Mesenchymal stem cell (in vitro differentiated cells and primary cell): Measurements from ENCODE around the gene TARBP1.

ENCODE experiments used
- DNase-seq: peaks from one replicate; pipeline ENCODE4 v3.0.0-alpha.2; 2013
- H2AFZ ChIP-seq: one replicate; pipeline ENCODE4 v1.6.1; 2013; ENCODE audit warnings: low read depth, mild to moderate bottlenecking, control low read depth, inconsistent platforms, low read length, moderate library complexity
- H2AK5ac ChIP-seq: 2 replicates; pipeline ENCODE4 v1.6.1; 2013; ENCODE audit warnings: low read length, moderate library complexity, mild to moderate bottlenecking, inconsistent platforms; ENCODE audit not compliant: severe bottlenecking
- H2BK120ac ChIP-seq: one replicate; pipeline ENCODE4 v1.6.1; 2013; ENCODE audit warnings: low read depth, mild to moderate bottlenecking, inconsistent platforms, low read length, moderate library complexity
- H2BK12ac ChIP-seq, 2 experiments: one replicate each; pipeline ENCODE4 v1.6.1; 2013; ENCODE audit warnings: inconsistent platforms in 2 of 2, low read length in 2 of 2, mild to moderate bottlenecking in 2 of 2, moderate library complexity in 2 of 2, control low read depth in 1 of 2
- H2BK15ac ChIP-seq: one replicate; pipeline ENCODE4 v1.6.1; 2013; ENCODE audit warnings: mild to moderate bottlenecking, low read depth, inconsistent platforms; ENCODE audit not compliant: poor library complexity, severe bottlenecking
- H2BK5ac ChIP-seq: 2 replicates; pipeline ENCODE4 v1.6.1; 2013; ENCODE audit warnings: low read depth, mild to moderate bottlenecking, low read length, control low read depth, inconsistent platforms; ENCODE audit not compliant: poor library complexity, severe bottlenecking
- H3K14ac ChIP-seq, 2 experiments: one replicate each; pipeline ENCODE4 v1.6.1; 2013; ENCODE audit warnings: inconsistent platforms in 2 of 2, low read length in 2 of 2, control low read depth in 1 of 2, mild to moderate bottlenecking in 1 of 2, moderate library complexity in 1 of 2
- H3K18ac ChIP-seq, 2 experiments: one replicate each; pipeline ENCODE4 v1.6.1; 2013; ENCODE audit warnings: inconsistent platforms in 2 of 2, low read length in 2 of 2, control low read depth in 1 of 2, low read depth in 1 of 2, mild to moderate bottlenecking in 1 of 2
- H3K23ac ChIP-seq, 2 experiments: one replicate each; pipeline ENCODE4 v1.6.1; 2013; ENCODE audit warnings: inconsistent platforms in 2 of 2, low read length in 2 of 2, mild to moderate bottlenecking in 2 of 2, moderate library complexity in 2 of 2, control low read depth in 1 of 2
- H3K27ac ChIP-seq: 2 replicates; pipeline ENCODE4 v1.5.1; 2013; ENCODE audit warnings: mild to moderate bottlenecking, moderate library complexity, low read length, control low read depth, inconsistent platforms; ENCODE audit not compliant: poor library complexity, severe bottlenecking
- H3K27me3 ChIP-seq, 2 experiments: 2 replicates each; pipeline versions ENCODE4 v1.6.1 to v1.7.0; 2013; ENCODE audit warnings: low read length in 2 of 2, mild to moderate bottlenecking in 2 of 2, moderate library complexity in 2 of 2, control low read depth in 1 of 2, inconsistent platforms in 1 of 2; ENCODE audit not compliant: control insufficient read depth in 1 of 2, insufficient read depth in 1 of 2
- H3K36me3 ChIP-seq, 2 experiments: 2 replicates each; pipeline versions ENCODE4 v1.6.1 to v1.7.0; 2013; ENCODE audit warnings: low read length in 2 of 2, control low read depth in 1 of 2, inconsistent platforms in 1 of 2, low read depth in 1 of 2, mild to moderate bottlenecking in 1 of 2; ENCODE audit not compliant: insufficient read depth in 2 of 2, control insufficient read depth in 1 of 2
- H3K4ac ChIP-seq, 2 experiments: one replicate each; pipeline ENCODE4 v1.6.1; 2013; ENCODE audit warnings: inconsistent platforms in 2 of 2, low read length in 2 of 2, mild to moderate bottlenecking in 2 of 2, moderate library complexity in 2 of 2, control low read depth in 1 of 2, low read depth in 1 of 2
- H3K4me1 ChIP-seq: 2 replicates; pipeline ENCODE4 v1.6.1; 2013; ENCODE audit warnings: low read depth, low read length, control low read depth; ENCODE audit not compliant: control insufficient read depth, insufficient read depth
- H3K4me2 ChIP-seq: 2 replicates; pipeline ENCODE4 v1.6.1; 2013; ENCODE audit warnings: low read length, mild to moderate bottlenecking, inconsistent platforms; ENCODE audit not compliant: poor library complexity, severe bottlenecking
- H3K4me3 ChIP-seq, 2 experiments: 2 replicates each; pipeline versions ENCODE4 v1.5.1 to v1.7.0; 2013; ENCODE audit warnings: low read length in 2 of 2, mild to moderate bottlenecking in 2 of 2, control low read depth in 1 of 2, low read depth in 1 of 2; ENCODE audit not compliant: insufficient read depth in 1 of 2
- H3K79me1 ChIP-seq: replicated peaks from 2 replicates; pipeline ENCODE4 v1.6.1; 2013; ENCODE audit warnings: mild to moderate bottlenecking, control low read depth, low read length, inconsistent platforms; ENCODE audit not compliant: poor library complexity, severe bottlenecking
- H3K9ac ChIP-seq: 2 replicates; pipeline ENCODE4 v1.7.0; 2013; ENCODE audit warnings: mild to moderate bottlenecking, low read length, moderate library complexity
- H3K9me3 ChIP-seq: 2 replicates; pipeline ENCODE4 v1.7.0; 2013; ENCODE audit warnings: mild to moderate bottlenecking, low read length; ENCODE audit not compliant: control insufficient read depth
- H4K8ac ChIP-seq: one replicate; pipeline ENCODE4 v1.6.1; 2013; ENCODE audit warnings: inconsistent platforms, mild to moderate bottlenecking, low read length, moderate library complexity
- H4K91ac ChIP-seq: one replicate; pipeline ENCODE4 v1.6.1; 2013; ENCODE audit warnings: mild to moderate bottlenecking, low read length, inconsistent platforms
- WGBS: methylation state at CpG from one replicate; pipeline ENCODE4 v1.1.7; 2013; ENCODE audit warnings: mixed read lengths; 5-methylcytosine and 5-hydroxymethylcytosine counted together

TARBP1 gene

GRCh38 chr1:234434706-234435105 is 44.3 kb downstream of the TARBP1 start:
- H3K4ac ChIP-seq = no peak overlapping the region
- H3K18ac ChIP-seq = no peak overlapping the region
- H3K79me1 ChIP-seq = peaks cover 7% of the 10 kb centered on the region
- H3K36me3 ChIP-seq = peaks cover 9 to 48% of the 10 kb centered on the region in 2 experiments
- no peak overlapping the region for H2AFZ ChIP-seq
- H2AK5ac ChIP-seq = no peak overlapping the region
- 98% methylated on average over 2 of the region's 2 CpGs for WGBS
- no peak overlapping the region for H3K23ac ChIP-seq
- H4K91ac ChIP-seq = no peak overlapping the region
- H2BK15ac ChIP-seq = no peak overlapping the region
- no peak for DNase-seq
- H2BK12ac ChIP-seq = no peak overlapping the region
- no peak overlapping the region for H2BK120ac ChIP-seq
- no peak overlapping the region for H4K8ac ChIP-seq
- no peak overlapping the region for H3K14ac ChIP-seq
- no peaks in the 10 kb centered on the region for H3K27me3 ChIP-seq
- H2BK5ac ChIP-seq = no peak overlapping the region
- no peak overlapping the region for H3K27ac ChIP-seq
- no peak overlapping the region for H3K4me2 ChIP-seq
- H3K4me1 ChIP-seq = no peaks in the 10 kb centered on the region
- H3K4me3 ChIP-seq = no peak overlapping the region
- H3K9me3 ChIP-seq = peaks cover 16% of the 10 kb centered on the region
- no peak overlapping the region for H3K9ac ChIP-seq

- no peak overlapping the region for H2BK12ac ChIP-seq
- no peak overlapping the region for H3K4me2 ChIP-seq
- H2BK5ac ChIP-seq = no peak overlapping the region
- no peak overlapping the region for H3K4ac ChIP-seq
- H2AK5ac ChIP-seq = no peak overlapping the region
- no peak overlapping the region for H4K8ac ChIP-seq
- 81% methylated on average over 1 of the region's 1 CpG for WGBS
- no peaks in the 10 kb centered on the region for H3K27me3 ChIP-seq
- no peak overlapping the region for H2BK120ac ChIP-seq
- H3K36me3 ChIP-seq = peaks cover 9 to 57% of the 10 kb centered on the region in 2 experiments
- no peak overlapping the region for H2BK15ac ChIP-seq
- no peak overlapping the region for H3K27ac ChIP-seq
- H3K9me3 ChIP-seq = peaks cover 6% of the 10 kb centered on the region
- H3K4me1 ChIP-seq = no peaks in the 10 kb centered on the region
- no peak overlapping the region for H3K14ac ChIP-seq
- peak; percentile 12 for DNase-seq
- H3K9ac ChIP-seq = no peak overlapping the region
- H3K18ac ChIP-seq = no peak overlapping the region
- no peak overlapping the region for H3K4me3 ChIP-seq
- no peak overlapping the region for H3K23ac ChIP-seq
- peaks cover 6% of the 10 kb centered on the region for H3K79me1 ChIP-seq
- H2AFZ ChIP-seq = no peak overlapping the region
- no peak overlapping the region for H4K91ac ChIP-seq
Observed at GRCh38 chr1:234433563-234434285, 45.3 kb downstream of the TARBP1 start.

DNA sequence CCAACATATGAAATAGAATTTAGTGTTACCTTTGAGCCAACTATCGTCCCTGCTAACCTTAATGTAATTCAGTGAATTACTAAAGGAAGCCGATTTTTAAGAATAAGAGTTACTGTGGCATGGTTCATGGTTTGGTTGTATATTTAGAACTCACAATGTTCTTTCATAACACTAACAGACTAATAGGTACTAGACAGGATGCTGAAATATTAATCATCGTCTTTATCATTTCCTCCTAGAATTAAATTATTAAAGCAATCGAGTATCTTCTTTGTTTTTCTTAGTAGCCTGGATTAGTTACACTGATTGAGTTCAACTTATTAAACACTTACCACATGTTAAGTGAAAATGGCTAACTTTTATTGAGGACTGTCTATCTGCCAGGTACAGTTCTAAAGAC is 47.7 kb downstream of the TARBP1 start:
- Histone ChIP-seq H4K8ac (no peak overlapping the region), H3K4me1 (no peaks in the 10 kb centered on the region), H2BK120ac (no peak overlapping the region), H3K14ac (no peak overlapping the region), H3K27me3 (no peaks in the 10 kb centered on the region), H3K4me3 (no peak overlapping the region), H2BK12ac (no peak overlapping the region), H2AK5ac (no peak overlapping the region), H4K91ac (no peak overlapping the region), H3K9me3 (no peaks in the 10 kb centered on the region), H3K9ac (no peak overlapping the region), H3K4me2 (no peak overlapping the region), H2AFZ (no peak overlapping the region), H3K4ac (no peak overlapping the region), H3K18ac (no peak overlapping the region), H3K23ac (no peak overlapping the region), H3K79me1 (peaks cover 3% of the 10 kb centered on the region), H2BK15ac (no peak overlapping the region), H2BK5ac (no peak overlapping the region), H3K27ac (no peak overlapping the region), H3K36me3 (peaks cover 8 to 65% of the 10 kb centered on the region in 2 experiments)
- no CpG with 5 or more reads among the region's 4 CpGs for WGBS
- no peak for DNase-seq

DNA sequence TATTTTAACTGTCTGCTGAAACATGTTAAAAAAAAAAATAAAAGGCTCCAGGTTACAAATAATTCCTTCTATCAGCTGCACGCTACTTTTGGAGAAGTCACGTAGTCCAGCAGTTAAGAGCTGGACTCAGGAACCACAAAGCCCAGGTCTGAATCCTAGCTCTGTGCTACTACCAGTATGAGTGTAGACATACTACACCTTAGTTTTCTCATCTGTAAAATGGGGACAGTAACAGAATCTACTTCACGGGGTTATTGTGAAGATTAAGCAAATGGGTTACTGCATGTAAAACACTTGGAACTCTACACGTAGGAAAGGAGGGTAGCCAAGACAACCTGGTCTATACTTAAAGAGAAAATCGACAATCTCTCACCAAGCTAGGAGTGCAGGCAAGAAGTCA is 48.3 kb downstream of the TARBP1 start:
- Histone ChIP-seq H3K23ac (no peak overlapping the region), H4K8ac (no peak overlapping the region), H2BK120ac (no peak overlapping the region), H3K14ac (no peak overlapping the region), H3K27me3 (no peaks in the 10 kb centered on the region), H2AFZ (no peak overlapping the region), H3K9me3 (no peaks in the 10 kb centered on the region), H3K36me3 (peaks cover 8 to 71% of the 10 kb centered on the region in 2 experiments), H2BK12ac (no peak overlapping the region), H3K4ac (no peak overlapping the region), H3K79me1 (peaks cover 3% of the 10 kb centered on the region), H4K91ac (no peak overlapping the region), H2BK15ac (no peak overlapping the region), H3K9ac (no peak overlapping the region), H3K4me1 (no peaks in the 10 kb centered on the region), H2AK5ac (no peak overlapping the region), H3K4me3 (no peak overlapping the region), H2BK5ac (no peak overlapping the region), H3K18ac (no peak overlapping the region), H3K4me2 (no peak overlapping the region), H3K27ac (no peak overlapping the region)
- DNase-seq = no peak
- WGBS = over 99% methylated on average over 5 of the region's 5 CpGs
